Activated T-cell treated with anti-CD3 and anti-CD28 coated beads for 48 hours (primary cell): ENCODE results near the gene HOXA11.

Experiments used
- DNase-seq: peaks from one replicate; pipeline ENCODE4 v3.0.0-alpha.2; 2020; ENCODE audit warnings: low read depth

Gene HOXA11

DNA sequence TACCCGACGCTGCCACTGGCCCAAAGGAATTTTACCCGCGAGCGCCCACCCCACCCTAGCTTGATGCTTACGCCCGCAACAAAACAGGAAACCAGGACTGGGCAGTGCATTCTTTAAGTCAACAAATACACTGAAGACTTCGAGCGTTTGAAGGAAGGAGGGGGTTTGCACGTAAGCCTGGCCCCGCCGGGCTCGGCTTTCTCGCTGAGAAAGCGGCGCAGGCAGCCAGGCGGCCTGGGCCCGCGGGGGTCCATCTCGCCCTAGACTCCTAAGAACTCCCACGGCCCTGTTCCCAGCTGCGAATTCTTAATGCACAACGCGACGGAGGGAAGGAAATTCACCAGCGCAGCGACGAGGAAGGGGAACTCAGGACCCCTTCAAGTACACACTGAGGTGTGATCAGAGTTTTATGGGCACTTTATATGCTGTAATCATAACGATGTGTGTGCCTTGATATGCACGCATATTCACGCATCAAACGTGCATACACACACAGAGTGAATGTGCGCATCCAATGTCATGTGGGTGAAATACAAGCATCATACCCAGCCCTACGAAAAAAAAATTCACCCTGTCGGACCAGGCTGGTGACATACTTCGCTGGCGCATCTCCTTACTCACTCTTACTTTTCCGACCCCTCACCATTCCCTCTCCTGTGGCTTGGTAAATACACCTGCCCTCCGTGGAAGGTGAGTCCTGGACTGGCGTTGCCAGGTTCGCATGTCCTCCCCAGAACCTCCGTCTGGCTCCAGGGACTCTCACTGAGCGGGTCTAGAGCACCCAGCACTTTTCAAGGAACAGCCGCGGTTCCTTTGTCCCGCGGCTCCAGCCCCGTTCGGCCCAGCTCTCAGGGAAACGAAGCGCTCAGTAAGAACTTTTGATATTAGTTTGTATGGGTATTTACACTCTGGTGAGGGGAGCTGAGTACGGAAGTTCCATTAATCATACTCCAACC, 20.6 kb upstream of the HOXA11 start:
- DNase-seq = no peak

DNA sequence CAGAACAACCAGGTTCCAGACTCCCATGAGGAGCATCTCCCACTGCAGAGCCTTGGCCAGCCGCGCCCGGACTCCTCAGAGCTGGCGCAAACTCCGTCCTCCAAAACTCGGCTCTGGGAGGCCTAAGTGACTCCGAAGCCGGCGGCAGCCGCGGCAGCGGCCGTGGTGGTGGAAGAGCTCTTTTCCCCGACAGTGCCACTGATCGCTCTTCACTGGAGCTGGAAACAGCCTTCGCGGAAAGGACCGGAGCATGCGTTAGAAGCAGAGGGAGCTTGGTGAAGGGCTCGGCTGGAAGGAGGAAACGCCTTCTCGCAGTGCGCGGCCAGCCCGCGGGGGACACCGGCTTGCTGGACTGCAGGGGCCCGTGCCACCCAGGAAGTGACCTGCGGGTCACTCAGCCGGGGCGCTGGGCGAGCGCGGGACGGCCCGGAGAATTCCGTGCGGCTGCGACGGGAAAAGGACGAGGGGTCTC, 19.9 kb upstream of the HOXA11 start:
- DNase-seq = no peak

DNA sequence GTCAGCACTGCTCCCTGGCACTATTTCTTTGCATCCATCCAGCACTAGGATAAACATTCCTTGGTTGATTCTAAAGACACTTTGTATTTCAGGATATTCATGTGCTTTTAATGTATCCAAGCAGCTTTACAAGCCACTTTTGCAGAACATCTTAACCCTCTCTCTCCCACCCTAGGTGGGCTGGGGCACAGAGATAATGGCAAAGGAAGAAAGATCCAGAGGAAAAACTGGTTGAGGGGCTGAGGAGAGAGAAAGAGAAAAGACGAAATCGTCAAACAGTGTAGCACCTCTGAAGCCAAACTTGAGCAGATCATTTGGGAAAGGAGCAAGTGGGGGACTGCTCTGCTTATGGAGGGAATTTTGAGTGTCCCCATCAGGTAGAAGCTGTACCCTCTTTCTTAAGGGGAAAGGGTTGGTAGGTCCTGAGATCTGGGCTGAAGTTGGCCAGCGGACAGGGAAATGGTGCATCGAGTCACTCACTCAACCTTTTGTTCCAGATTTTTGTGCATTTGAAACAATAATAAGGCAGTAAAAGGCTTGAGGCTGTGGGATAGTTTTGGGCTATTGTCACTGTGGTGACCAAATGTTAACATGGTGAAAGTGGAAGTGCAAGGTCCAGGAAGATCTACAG, 19.0 kb upstream of the HOXA11 start:
- DNase-seq = no peak

DNA sequence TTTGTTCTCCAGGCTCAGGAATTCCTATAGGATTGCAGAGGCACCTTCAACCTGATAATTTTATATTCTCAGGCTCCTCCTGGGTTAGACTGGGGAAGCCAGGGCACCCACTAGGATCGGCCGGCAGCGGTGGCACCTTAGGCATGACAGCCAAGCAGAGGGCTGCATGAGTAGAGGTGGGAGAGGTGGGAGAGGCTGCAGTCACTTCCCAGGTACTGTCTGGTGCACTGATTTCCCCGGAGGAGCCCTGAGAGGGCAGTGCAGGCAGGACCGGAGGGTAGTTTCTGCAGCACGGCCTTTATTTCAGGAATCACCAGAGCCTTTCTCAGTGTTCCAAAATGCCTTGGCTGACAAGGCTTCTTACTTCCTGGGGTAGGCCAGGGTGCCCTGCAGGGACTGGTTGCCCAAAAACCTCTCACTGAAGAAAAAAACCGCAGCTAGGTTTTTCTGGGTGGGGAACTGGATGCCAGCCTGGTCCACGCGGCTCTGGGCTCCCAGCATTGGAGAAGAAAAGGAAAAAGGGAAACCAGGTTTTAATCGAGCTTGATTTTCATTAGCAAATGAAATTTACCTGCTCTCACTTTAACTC, 18.4 kb upstream of the HOXA11 start:
- no peak for DNase-seq

DNA sequence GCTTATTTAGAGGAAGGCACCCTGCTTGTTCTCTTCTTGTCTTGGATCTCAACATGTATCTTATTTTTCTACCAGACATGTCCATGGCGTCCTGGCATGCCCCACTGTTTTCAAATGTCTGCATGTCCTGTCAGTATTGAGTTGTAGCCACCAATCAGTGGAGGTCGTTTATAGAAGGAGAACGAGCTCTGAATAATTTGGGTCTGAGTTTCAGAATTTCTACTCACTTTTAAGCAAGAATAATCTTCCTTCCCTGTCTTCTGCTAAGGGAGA, 17.8 kb upstream of the HOXA11 start:
- DNase-seq = no peak

DNA sequence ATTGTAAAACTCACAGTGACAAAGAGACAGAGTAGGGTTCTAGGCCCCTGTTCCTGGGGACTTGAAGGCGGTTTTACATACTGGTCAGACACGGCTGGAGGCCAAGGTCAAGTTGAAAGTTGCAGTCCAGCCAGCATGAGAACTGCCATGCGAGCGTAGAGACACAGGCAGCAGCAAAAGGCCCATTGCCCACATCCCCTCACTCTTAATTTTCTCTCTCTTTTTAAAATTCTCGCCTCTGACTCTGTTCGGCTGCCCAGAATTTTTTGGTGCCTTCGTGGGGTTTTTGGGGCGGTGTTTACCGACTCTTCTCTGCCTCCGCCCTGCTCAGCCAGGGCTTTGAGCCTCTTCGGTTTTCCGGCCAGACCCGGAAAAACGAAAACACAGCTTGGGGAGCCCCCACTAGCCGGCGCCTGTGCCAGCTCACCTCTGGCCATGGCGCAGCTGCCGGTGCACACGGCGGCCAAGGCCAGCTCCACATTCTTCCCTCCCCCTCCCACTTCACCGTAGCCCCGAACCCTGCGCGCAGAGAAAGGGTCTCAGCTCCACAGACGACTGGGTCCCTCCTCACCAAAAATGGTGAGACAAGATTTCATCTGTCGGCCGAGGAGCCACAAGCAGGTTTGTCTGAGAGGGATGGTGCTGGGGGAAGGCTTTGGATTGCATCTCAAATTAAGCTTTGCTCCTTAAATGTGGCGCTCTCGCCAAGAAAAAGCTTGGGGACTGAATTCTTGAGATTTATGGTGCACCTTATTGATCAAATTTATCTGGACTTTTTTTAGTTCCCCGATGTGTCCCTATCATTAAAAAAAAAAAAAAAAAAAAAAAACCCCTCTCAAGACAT, 17.2 kb upstream of the HOXA11 start:
- DNase-seq = no peak

DNA sequence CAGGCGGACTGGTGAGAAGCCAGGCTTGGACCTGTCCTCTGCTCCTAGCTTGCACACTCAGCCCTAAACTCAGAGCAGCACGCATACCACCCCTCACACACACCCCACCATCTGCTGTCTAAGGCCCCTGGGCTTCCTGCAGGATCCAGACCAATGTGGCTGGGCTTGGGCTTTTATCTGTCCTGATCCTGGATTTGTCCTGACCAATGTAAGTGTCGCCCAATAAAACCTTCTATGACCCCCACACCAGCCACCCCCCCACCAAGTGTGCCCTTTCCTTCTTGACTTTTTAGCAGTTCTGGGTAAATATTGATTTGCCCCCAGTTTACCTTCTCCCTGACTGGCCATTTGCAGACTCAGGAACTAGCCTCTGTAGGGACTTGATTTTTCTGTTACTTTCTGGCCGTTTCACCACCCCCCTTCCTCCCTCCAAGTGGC, 16.6 kb upstream of the HOXA11 start:
- no peak for DNase-seq

DNA sequence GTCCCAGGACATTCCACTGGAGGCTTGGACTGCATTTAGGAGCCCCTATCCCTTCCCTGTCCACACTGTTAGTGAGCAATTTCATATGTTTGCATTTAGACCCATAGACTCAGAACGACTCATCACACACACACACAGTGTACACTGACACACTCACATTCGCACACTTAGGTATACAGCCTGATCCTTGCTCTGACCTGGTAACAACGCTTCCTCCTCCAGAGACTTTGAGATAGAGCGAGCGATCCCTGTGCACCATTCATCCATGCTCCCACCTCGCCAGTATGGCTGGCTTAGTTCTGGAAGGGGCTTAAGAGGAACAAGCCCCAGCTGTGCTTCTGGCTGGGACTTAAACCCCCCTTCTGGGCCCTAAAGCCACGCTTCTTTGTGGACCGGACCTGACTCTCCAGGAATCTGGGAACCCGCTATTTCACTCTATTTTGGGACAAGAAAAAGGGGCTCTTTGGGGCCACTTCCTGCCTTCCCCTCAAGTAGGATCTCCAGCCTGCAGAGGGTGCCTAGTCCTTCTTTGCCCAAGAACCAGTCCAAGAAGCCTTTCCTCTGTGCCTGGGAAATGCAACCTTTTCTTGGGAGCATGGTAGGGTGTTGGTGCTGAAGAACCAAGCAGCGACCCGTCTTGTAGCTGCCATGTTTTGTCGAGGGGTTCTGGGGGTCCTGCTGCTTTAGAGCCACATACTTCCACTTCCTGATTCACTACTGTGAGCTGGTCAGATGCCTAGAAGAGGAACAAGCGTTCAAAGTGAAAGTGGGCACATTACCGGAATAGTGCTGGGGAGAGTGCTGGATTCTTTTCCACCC, 15.9 kb upstream of the HOXA11 start:
- no peak for DNase-seq

DNA sequence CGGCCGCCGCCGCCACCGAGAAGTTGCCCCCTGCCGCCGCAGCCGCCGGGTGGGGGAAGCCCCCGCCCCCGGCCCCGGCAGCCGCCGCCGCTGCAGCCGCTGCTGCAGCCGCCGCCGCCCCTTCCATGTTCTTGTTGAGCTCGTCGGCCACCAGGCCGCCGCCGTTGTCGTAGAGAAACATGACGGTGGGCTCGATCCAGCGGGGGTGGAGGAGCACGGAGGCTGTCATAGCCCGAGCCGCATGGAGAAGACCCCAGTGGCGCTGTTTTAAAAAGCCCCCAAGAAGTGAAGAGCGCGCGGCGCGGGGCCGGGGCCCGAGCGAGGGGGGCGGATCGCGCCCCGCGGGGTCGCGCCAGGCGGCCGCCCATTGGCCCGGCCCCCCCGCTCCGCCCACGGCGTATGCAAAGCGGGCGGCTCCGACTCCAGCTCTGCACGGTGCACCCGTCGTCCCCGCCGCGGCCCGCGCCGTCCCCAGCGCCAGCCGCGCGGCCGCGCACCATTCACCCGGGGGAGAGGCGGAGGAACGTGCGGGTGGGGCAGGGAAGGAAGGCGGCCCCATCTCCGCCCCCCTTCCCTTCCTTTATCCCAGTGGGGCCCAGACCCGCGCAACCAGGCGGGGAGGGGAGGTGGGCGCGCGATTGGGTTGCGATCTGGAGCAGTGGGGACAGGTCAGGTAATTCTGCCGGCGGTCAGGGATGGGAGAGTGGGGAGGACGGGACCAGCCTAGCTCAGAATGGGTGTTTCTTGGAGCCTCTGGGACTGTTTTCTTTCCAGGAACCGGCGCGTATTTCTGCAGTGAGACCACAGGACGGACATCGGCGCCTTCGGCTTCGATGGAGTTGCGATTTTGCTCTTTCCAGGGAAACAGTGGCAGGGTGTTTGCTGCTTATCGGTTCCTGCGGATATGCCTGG, 15.1 kb upstream of the HOXA11 start, which contains the start of gene HOXA13:
HOXA13 (minus strand) TSS at position 243 of the 912 bp plus-strand sequence; CDS start at position 229, 14 bp downstream.
- DNase-seq = no peak

DNA sequence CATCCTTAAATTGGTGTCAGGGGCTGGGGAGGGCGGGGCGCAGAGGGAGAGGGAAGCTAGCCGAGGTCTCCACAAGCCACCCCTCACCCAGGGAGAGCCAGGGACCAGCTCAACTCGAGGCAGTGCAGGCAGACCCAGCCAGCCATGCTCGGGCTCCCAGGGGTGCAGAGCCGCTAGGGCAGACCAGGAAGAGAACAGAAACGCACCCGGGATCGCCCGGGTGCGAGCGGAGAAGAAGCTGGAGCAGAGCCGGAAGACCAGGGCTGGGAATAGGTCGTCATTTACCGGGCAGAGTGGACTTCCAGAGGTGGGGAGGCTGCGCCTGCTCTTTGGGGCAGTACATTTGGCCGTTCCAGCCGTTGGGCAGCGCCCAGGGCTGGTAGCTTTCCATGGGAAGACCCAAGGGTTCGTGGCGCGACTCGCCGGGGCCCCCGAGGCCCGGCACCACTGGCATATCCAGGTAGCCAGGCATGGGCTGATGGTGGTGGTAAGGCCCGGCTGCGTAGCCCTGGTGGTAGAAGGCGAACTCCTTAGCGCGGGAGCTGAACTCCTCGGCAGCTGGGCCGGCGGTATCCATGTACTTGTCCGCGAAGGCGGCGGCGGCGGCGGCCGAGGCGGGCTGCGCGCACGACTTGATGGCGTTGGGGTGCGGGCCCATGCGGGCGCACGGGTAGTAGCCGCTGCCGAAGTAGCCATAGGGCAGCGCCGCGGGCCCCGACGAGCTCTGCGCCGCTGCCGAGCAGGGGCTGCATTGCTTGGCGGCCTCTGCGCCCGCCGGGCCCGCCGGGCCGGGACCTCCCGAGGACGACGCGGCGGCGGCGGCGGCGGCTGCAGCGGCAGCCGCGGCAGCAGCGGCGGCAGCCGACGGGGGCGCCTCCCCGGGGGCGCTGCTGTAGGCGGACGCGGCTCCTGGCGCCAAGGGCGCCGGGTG, 14.1 kb upstream of the HOXA11 start:
- no peak for DNase-seq

DNA sequence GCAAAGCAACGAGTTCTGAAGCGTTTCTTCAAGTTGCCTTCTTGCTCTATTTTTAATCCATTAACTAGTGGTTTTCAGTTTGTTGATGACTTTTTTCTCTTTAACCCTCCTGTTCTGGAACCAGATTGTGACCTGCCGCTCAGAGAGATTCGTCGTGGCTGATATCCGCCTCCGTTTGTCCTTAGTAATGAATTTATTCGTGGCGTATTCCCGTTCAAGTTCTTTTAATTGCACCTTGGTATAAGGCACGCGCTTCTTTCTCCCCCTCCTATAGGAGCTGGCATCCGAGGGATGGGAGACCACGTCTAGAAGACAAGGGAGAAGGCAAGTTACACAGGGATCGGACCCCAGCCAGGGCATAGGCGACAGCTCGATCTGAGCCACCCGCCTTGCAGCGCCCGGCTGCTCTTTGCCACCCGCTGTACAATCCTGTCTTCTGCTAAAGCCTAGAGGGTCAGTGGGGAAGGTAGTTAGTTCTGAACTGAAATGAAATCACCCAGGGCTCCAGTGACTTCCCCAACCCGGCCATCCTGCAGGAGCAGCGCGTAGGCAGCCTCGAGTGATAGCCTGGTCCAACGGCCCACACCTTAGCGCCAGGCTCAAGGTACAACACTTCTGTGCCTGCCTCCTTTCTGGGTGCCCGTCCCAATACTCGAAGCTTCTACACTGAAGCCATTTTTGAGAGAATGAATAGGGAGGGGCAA, 13.3 kb upstream of the HOXA11 start:
- no peak for DNase-seq

DNA sequence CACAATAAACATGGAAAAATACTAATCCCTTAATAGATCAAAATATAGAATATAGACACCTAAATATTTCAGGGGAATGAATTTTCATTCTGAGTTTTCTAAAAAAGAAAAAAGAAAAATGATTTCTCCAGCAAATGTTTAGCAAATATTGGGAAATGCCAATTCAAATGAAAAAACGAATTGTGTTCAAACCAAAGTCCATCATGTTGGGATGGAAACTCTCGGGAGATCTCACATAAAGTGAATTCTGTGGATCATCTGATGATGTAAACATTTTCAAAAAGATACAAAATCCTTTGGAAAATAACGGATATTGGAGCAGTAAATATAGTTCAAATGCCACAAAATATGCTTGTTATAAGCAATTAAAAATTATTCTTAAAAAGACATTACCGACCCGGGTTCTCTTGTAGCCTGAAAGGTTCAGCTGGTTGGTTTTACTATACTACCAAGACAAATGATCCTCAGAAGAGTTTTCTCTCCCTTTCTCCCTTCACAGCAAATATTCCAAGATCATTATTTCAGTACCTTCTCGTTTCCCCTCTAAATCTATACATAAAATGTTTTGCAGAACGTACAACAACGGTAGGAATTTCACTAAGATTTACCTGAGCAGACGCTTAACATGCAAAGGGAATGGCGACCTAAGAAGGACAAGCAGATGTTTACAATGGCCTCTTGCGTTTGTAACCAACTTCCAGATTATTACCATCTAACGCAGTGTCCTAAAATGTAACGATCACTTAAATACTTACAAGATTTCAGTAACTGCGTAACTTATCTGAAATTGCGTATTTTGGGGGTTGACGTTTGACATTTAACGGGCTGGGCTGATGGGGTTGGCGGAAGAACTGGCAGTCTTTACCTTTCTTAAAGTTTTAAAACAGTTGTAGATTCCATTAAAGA, 12.4 kb upstream of the HOXA11 start:
- no peak for DNase-seq

DNA sequence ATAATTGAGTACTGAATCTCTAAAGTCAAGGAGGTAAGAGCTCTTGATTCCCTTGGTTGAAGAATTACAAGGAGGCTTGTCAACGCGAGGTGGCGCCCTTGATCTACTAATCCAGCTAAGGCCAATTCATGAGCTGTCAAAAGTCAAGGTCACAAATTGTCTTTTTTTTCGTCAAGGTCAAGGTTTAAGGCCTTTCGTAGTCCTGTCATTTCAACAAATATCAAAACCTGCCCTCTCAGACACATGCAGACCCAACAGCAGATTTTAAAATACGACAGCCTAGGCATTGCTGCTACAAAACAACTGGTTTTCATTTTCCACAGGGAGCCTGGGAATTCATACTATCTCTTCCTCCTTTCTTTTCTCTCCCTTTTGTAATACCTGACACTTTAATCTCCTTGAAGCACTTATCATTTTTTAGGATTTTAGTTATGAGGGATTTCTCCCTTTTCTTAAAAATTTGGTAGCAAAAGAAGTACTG, 11.3 kb upstream of the HOXA11 start:
- peak; percentile 64 for DNase-seq

DNA sequence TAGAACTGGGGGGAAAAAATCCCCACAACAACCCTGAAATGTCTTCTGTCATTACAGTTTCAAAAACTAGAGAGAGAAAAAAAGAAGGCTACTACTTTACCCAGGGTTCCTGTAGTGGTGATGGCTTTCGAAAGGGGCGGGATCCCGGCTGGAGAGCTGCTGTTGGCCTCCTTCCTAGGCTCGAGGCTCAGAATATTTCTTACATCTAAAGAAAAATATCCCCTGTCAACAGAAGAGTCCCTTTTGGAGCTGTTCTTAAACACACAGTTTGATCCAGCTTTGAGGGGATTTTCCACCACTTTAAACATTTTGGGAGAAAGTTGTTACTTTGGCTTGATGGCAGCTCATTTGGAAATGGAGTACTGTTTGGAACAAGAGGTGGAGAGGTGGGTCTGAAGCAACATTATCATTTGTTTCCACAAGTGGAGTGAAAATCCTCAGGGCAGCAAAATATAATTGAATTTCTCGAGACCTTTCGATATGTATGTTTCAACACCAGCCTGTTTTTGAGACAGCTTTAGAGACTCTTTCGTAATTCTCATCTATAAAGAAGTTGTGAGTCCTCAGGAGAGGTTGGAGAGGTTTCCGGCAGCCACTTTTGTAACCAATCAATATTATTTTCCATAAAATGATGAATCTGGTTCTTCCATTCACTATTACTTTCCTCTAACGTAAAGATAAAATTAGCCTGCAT, 9.8 kb upstream of the HOXA11 start:
- DNase-seq = no peak

DNA sequence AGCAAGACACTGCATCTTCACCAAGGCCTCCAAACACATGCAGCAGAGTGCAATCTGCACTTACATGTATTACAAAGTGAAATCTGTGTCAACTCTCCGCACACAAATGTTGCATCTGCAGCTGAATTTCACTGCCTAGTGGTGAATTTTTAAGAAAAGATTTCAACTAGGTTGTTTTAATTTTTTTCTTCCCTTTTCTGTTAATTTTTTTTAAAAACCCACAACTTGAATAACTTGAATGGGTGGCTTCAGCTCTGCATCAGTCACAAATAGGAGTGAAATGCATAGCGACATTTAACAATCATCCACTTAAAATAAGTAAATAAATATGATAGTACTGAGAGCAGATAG, 8.9 kb upstream of the HOXA11 start:
- no peak for DNase-seq

DNA sequence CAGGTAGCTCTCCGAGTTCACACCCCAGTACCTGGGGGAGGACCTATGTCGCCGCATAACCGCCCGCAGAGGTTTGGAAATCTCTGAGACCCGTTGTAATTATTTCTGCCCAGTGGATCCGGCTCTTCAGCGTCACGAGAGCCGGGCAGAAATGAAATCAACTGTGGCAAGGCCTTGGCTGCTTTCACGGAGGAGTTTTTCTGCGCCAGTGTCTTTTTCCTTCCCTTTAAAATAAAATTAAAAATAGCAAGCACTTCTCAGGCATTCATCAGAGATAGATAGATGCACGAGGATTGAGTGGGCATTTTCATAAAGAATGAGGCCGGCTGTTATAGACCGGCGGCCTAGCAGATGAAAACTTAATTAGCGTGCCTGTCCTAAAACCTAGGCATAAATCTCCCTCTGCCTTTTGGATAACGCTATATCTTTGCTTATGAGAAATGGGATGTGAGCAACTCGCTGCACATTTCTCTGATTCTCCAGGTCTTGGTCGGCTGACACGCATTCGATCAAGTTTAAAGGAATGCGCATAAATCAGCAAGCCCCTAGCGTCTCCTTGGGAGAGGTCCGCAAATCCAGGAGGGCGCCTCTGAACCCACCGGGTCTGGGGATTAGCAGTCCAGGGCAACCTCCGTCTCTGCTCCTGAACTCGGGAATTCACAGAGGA, 8.4 kb upstream of the HOXA11 start:
- no peak for DNase-seq
